ENCODE measurements around the gene ZNF732. TPM values are rescaled to one million over a fixed set of nuclear protein-coding genes. Genes with fewer than 3 reads are reported as not detected.
"Not testable (repeated sequence)": the region's sequence is repeated elsewhere in the genome, so short reads cannot be mapped to it uniquely, and the experiment has no call there.

Gene ZNF732
- total RNA-seq, 4 donors from 2014 or later: 0.39 to 0.63 (median 0.44) TPM; not detected in 1

DNA sequence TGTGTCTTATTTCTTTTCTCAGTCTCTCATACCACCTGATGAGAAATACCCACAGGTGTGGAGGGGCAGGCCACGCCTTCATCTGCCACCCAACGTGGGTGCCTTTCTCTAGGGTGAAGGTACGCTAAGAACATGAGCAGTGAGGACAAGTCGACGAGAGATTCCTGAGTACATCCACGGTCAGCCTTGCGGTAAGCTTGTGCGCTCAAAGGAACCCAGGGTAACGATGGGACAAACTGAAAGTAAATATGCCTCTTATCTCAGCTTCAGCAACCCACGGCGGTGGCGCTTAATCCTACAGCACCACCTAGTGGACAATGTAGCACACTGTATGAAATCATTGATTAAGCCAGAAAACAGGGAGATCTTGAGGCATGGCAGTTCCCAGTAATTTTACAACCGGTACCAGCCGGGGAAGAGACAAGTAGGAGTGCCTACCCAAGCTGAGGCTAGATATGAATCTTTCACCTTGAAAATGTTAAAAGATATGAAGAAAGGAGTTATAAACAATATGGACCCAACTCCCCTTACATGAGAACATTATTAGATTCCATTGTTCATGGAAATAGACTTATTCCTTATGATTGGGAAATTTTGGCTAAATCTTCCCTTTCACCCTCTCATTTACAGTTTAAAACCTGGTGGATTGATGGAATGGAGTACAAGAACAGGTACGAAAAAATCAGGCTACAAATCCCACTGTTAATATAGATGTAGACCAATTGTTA, 63.0 kb downstream of the ZNF732 start:
- DNase-seq (ENCODE audit: low spot score in 2 of 2): peak in 1 of 2 donors; percentile 40
- peak overlapping the region; percentile 18 to 46 (median 38) for H3K4me3 ChIP-seq

DNA sequence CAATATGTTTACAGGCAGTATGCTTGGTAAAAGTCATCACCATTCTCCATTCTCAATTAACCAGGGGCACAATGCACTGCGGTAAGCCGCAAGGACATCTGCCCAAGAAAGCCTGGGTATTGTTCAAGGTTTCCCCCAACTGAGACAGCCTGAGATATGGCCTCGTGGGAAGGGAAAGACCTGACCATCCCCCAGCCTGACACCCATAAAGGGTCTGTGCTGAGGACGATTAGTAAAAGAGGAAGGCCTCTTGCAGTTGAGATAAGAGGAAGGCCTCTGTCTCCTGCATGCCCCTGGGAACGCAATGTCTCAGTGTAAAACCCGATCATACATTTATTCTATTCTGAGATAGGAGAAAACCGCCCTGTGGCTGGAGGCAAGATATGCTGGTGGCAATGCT, 63.9 kb downstream of the ZNF732 start:
- not testable (repeated sequence) for DNase-seq (ENCODE audit: low spot score in 2 of 2); H3K4me3 ChIP-seq; H3K27me3 ChIP-seq; H3K36me3 ChIP-seq; H3K4me1 ChIP-seq
- Histone ChIP-seq H3K9me3 (peaks cover 0 to 21% (median 0%) of the 10 kb centered on the region in 4 donors), H3K27ac (peak overlapping the region in 1 of 4 donors; percentile 57)
- WGBS, 2 donors: 67 to 77% methylated on average over 7 of the region's 7 CpGs

More for the DNA sequence above, 63.0 kb downstream of the ZNF732 start:
- Histone ChIP-seq H3K36me3 (peaks cover 0 to 7% (median 0%) of the 10 kb centered on the region in 3 donors), H3K9me3 (peaks cover 0 to 21% (median 0%) of the 10 kb centered on the region in 4 donors), H3K27me3 (no peaks in the 10 kb centered on the region), H3K4me1 (peaks cover 0 to 10% (median 3%) of the 10 kb centered on the region in 4 donors), H3K27ac (peak overlapping the region in 2 of 4 donors; percentile 57 to 59)
- 30 to 43% methylated on average over 15 of the region's 15 CpGs for WGBS, 2 donors
- TF ChIP-seq POLR2A (IDR thresholded peaks at IDR 0.05): no peak
- TF ChIP-seq, protein P1, sequence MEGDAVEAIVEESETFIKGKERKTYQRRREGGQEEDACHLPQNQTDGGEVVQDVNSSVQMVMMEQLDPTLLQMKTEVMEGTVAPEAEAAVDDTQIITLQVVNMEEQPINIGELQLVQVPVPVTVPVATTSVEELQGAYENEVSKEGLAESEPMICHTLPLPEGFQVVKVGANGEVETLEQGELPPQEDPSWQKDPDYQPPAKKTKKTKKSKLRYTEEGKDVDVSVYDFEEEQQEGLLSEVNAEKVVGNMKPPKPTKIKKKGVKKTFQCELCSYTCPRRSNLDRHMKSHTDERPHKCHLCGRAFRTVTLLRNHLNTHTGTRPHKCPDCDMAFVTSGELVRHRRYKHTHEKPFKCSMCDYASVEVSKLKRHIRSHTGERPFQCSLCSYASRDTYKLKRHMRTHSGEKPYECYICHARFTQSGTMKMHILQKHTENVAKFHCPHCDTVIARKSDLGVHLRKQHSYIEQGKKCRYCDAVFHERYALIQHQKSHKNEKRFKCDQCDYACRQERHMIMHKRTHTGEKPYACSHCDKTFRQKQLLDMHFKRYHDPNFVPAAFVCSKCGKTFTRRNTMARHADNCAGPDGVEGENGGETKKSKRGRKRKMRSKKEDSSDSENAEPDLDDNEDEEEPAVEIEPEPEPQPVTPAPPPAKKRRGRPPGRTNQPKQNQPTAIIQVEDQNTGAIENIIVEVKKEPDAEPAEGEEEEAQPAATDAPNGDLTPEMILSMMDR (IDR thresholded peaks at IDR 0.05): peak; percentile 73 to 83 (median 79)
- no peak for TF ChIP-seq EP300 (IDR thresholded peaks at IDR 0.05)

DNA sequence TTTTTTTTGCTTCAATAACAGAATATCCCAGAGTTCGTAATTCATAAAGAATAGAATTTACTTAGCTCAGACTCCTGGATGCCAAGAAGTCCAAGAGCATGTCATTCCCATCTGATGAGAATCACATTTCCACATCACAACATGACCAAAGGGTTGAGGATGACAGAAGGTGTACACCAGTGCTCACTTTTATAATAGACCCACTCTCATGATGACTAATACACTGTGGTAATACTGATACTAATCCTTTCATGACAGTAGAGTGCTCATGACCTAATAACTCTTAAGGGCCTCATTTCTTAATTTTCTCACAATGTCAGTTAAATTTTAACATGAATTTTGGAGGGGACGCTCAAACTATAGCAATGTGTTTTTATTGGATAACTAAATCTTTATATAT, 69.2 kb downstream of the ZNF732 start:
- Histone ChIP-seq H3K4me3 (no peak overlapping the region), H3K27ac (no peak overlapping the region), H3K9me3 (peaks cover 0 to 48% (median 0%) of the 10 kb centered on the region in 4 donors), H3K27me3 (no peaks in the 10 kb centered on the region), H3K36me3 (peaks cover 0 to 6% (median 0%) of the 10 kb centered on the region in 3 donors), H3K4me1 (no peaks in the 10 kb centered on the region)
- DNase-seq (ENCODE audit: low spot score in 2 of 2): no peak
- TF ChIP-seq POLR2A (IDR thresholded peaks at IDR 0.05): no peak
- 92 to 95% methylated on average over 2 of the region's 2 CpGs for WGBS, 2 donors

GRCh38 chr4:234178-234577, 71.1 kb downstream of the ZNF732 start:
- TF ChIP-seq, protein P1 (IDR thresholded peaks at IDR 0.05): no peak
- TF ChIP-seq POLR2A (IDR thresholded peaks at IDR 0.05) (no peak), EP300 (IDR thresholded peaks at IDR 0.05) (no peak)
- no peak for DNase-seq (ENCODE audit: low spot score in 2 of 2)
- Histone ChIP-seq H3K9me3 (peaks cover 0 to 64% (median under 1%) of the 10 kb centered on the region in 4 donors), H3K36me3 (peaks cover 0 to 6% (median 0%) of the 10 kb centered on the region in 3 donors), H3K27me3 (no peaks in the 10 kb centered on the region), H3K4me3 (no peak overlapping the region), H3K4me1 (no peaks in the 10 kb centered on the region), H3K27ac (no peak overlapping the region)
- WGBS, 2 donors: 62 to 86% methylated on average over 1 of the region's 1 CpG

- WGBS, 2 donors: 97 to 100% methylated on average over 1 of the region's 1 CpG
- H3K9me3 ChIP-seq: peaks cover 0 to 64% (median 7%) of the 10 kb centered on the region in 4 donors
These were observed 81.3 kb downstream of the ZNF732 start for GRCh38 chr4:223913-224497.

More at GRCh38 chr4:223913-224497, 81.3 kb downstream of the ZNF732 start:
- Histone ChIP-seq H3K4me3 (no peak overlapping the region), H3K27me3 (no peaks in the 10 kb centered on the region), H3K27ac (no peak overlapping the region), H3K36me3 (peaks cover 0 to 44% (median 0%) of the 10 kb centered on the region in 3 donors), H3K4me1 (no peaks in the 10 kb centered on the region)
- TF ChIP-seq, protein P1 (IDR thresholded peaks at IDR 0.05): no peak
- TF ChIP-seq EP300 (IDR thresholded peaks at IDR 0.05): no peak
- TF ChIP-seq POLR2A (IDR thresholded peaks at IDR 0.05): no peak
- no peak for DNase-seq (ENCODE audit: low spot score in 2 of 2)

Small RNAs within 50 kb of the gene (small RNA-seq; reads per million reads assigned to genes)
- gene AC079140.2 (not detected), gene MIR571 (not detected)

Other genes with a start within 250 kb of the ZNF732 start
- 10 to 100 TPM in 2 of 4 donors, 1 to 10 TPM in 2; 7.2 to 12.0 (median 10.1) TPM for gene ZNF718, start 181.0 kb downstream of the ZNF732 start, total RNA-seq
- 10 to 100 TPM; 26.1 to 33.1 (median 29.6) TPM for gene ZNF141, start 32.3 kb upstream of the ZNF732 start, total RNA-seq
- gene ZNF721, start 193.7 kb upstream of the ZNF732 start, total RNA-seq: 10 to 100 TPM; 22.9 to 47.4 (median 44.3) TPM
- gene PIGG, start 193.7 kb upstream of the ZNF732 start, total RNA-seq: 100 to 1,000 TPM in 1 of 4 donors, 10 to 100 TPM in 3; 74.9 to 128 (median 83.5) TPM